Right ventricle myocardium inferior (tissue), 1 donor: ENCODE results near the gene TMEM244. TPM values are rescaled to one million over a fixed set of nuclear protein-coding genes. Genes with fewer than 3 reads are reported as not detected.

Experiments used
- total RNA-seq: library from RNA; stranded (reverse); fragmentation: NEBNext Ultra II Directional; extraction: Animal tissue kit (Norgen Biotek cat#: 25700); gene quantifications from one replicate; pipeline ENCODE4 v1.2.1, GENCODE V29; 2021
- donor health status: DM: no; HTN: yes; CAD: no; lungs with severe emphysema.

Gene TMEM244
- total RNA-seq, 1 donor from 2014 or later = not detected

Other genes with a start within 250 kb of the TMEM244 start
- 8.1 TPM for gene ARHGAP18, start 151.1 kb downstream of the TMEM244 start, total RNA-seq
- gene L3MBTL3, start 157.3 kb upstream of the TMEM244 start, total RNA-seq = 3.9 TPM